ENCODE results near the gene ACBD6. TPM values are rescaled to one million over a fixed set of nuclear protein-coding genes. Genes with fewer than 3 reads are reported as not detected.

Gene ACBD6
- total RNA-seq, 1 donor from 2014 or later: 43.4 TPM

GRCh38 chr1:180258935-180259334 lies 243.4 kb downstream of the ACBD6 start:
- Mint-ChIP-seq H3K36me3 (ENCODE audit: low read depth, unreplicated experiment) (no peaks in the 10 kb centered on the region), H3K4me3 (ENCODE audit: unreplicated experiment) (no peak overlapping the region), H3K9me3 (ENCODE audit: unreplicated experiment) (no peaks in the 10 kb centered on the region), H3K27me3 (ENCODE audit: low read depth, unreplicated experiment) (peaks cover 47% of the 10 kb centered on the region), H3K27ac (ENCODE audit: unreplicated experiment) (no peak overlapping the region), H3K4me1 (ENCODE audit: low read depth, unreplicated experiment) (peaks cover 12% of the 10 kb centered on the region)
- no peaks in the 10 kb centered on the region for H3K36me3 ChIP-seq (ENCODE audit: insufficient read depth, low read length)
- no peak for DNase-seq (ENCODE audit: low read depth)
- no peaks in the 10 kb centered on the region for H3K27me3 ChIP-seq (ENCODE audit: insufficient read depth, low read length)
- no peak overlapping the region for H3K4me3 ChIP-seq (ENCODE audit: insufficient read depth, low read depth, low read length)
- H2AFZ ChIP-seq (ENCODE audit: low read depth, low read length): no peak overlapping the region
- no peak for TF ChIP-seq EZH2 (IDR thresholded peaks at IDR 0.05; ENCODE audit: insufficient read depth, low read length)
- TF ChIP-seq, protein P1, sequence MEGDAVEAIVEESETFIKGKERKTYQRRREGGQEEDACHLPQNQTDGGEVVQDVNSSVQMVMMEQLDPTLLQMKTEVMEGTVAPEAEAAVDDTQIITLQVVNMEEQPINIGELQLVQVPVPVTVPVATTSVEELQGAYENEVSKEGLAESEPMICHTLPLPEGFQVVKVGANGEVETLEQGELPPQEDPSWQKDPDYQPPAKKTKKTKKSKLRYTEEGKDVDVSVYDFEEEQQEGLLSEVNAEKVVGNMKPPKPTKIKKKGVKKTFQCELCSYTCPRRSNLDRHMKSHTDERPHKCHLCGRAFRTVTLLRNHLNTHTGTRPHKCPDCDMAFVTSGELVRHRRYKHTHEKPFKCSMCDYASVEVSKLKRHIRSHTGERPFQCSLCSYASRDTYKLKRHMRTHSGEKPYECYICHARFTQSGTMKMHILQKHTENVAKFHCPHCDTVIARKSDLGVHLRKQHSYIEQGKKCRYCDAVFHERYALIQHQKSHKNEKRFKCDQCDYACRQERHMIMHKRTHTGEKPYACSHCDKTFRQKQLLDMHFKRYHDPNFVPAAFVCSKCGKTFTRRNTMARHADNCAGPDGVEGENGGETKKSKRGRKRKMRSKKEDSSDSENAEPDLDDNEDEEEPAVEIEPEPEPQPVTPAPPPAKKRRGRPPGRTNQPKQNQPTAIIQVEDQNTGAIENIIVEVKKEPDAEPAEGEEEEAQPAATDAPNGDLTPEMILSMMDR (IDR thresholded peaks at IDR 0.05; ENCODE audit: insufficient read depth, low read depth, low read length): no peak
- no peak overlapping the region for H3K27ac ChIP-seq (ENCODE audit: low read depth, low read length)
- H3K9ac ChIP-seq (ENCODE audit: low read length): no peak overlapping the region
- H3K4me2 ChIP-seq (ENCODE audit: low read length): no peak overlapping the region
- H4K20me1 ChIP-seq (ENCODE audit: insufficient read depth, low read length): peaks cover 3% of the 10 kb centered on the region
- H3K9me3 ChIP-seq (ENCODE audit: insufficient read depth, low read depth, low read length): no peaks in the 10 kb centered on the region
- no peaks in the 10 kb centered on the region for H3K79me2 ChIP-seq (ENCODE audit: insufficient read depth, low read length)
- H3K4me1 ChIP-seq (ENCODE audit: insufficient read depth, low read length): peaks cover 2% of the 10 kb centered on the region
- FAIRE-seq: no peak

DNA sequence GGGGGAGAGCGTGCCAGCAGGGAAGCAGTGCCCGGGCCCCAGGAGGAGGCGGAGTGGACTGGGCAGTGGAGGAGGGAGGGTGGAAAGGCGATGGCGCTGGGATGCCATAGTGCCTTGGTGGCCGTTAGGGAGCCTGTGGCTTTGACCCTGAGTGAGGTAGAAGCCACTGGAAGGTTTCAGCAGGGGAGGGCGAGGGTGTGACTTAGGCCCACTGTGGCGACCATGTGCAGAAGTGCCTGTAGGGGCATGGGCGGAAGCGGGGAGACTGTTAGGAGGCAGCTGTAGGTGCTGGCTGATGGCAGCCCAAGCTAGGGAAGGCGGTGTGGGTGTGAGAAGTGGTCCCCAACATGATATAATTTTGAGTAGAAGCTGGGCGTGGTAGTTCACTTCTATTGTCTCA lies 244.1 kb downstream of the ACBD6 start:
- FAIRE-seq (no peak), DNase-seq (ENCODE audit: low read depth) (no peak)
- no peak overlapping the region for H3K4me3 ChIP-seq (ENCODE audit: insufficient read depth, low read depth, low read length)
- H2AFZ ChIP-seq (ENCODE audit: low read depth, low read length): no peak overlapping the region
- no peaks in the 10 kb centered on the region for H3K9me3 ChIP-seq (ENCODE audit: insufficient read depth, low read depth, low read length)
- H3K4me1 ChIP-seq (ENCODE audit: insufficient read depth, low read length): peaks cover 2% of the 10 kb centered on the region
- no peaks in the 10 kb centered on the region for H3K36me3 ChIP-seq (ENCODE audit: insufficient read depth, low read length)
- no peak overlapping the region for H3K4me2 ChIP-seq (ENCODE audit: low read length)
- no peak overlapping the region for H3K27ac Mint-ChIP-seq (ENCODE audit: unreplicated experiment)
- peaks cover 3% of the 10 kb centered on the region for H4K20me1 ChIP-seq (ENCODE audit: insufficient read depth, low read length)
- H3K9ac ChIP-seq (ENCODE audit: low read length): no peak overlapping the region
- no peaks in the 10 kb centered on the region for H3K36me3 Mint-ChIP-seq (ENCODE audit: low read depth, unreplicated experiment)
- no peak overlapping the region for H3K4me3 Mint-ChIP-seq (ENCODE audit: unreplicated experiment)
- H3K9me3 Mint-ChIP-seq (ENCODE audit: unreplicated experiment): no peaks in the 10 kb centered on the region
- peaks cover 12% of the 10 kb centered on the region for H3K4me1 Mint-ChIP-seq (ENCODE audit: low read depth, unreplicated experiment)
- no peaks in the 10 kb centered on the region for H3K27me3 ChIP-seq (ENCODE audit: insufficient read depth, low read length)
- H3K27ac ChIP-seq (ENCODE audit: low read depth, low read length): no peak overlapping the region
- no peaks in the 10 kb centered on the region for H3K79me2 ChIP-seq (ENCODE audit: insufficient read depth, low read length)
- TF ChIP-seq EZH2 (IDR thresholded peaks at IDR 0.05; ENCODE audit: insufficient read depth, low read length): no peak
- TF ChIP-seq, protein P1 (IDR thresholded peaks at IDR 0.05; ENCODE audit: insufficient read depth, low read depth, low read length): no peak
- H3K27me3 Mint-ChIP-seq (ENCODE audit: low read depth, unreplicated experiment): peaks cover 47% of the 10 kb centered on the region

DNA sequence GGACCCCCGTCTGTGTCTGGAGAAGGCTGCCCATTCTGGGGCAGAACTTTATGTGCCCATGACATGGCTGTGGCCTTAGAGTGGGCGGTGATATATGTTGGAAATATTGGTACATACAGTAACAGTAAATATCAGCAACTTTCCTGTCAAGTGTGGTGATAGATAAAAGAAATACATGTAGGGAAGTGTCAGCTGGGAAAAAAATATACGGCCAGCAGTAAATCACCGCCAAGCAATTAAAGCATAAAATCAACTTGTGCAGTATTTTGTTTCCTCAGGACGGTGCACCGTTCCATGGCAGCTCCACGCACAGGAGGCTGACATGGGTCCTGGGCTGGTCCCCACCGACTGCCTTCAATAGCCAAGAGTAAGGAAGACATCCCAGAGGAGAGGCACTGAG lies 244.9 kb downstream of the ACBD6 start:
- Mint-ChIP-seq H3K4me3 (ENCODE audit: unreplicated experiment) (no peak overlapping the region), H3K36me3 (ENCODE audit: low read depth, unreplicated experiment) (no peaks in the 10 kb centered on the region), H3K27me3 (ENCODE audit: low read depth, unreplicated experiment) (peaks cover 51% of the 10 kb centered on the region), H3K9me3 (ENCODE audit: unreplicated experiment) (no peaks in the 10 kb centered on the region), H3K4me1 (ENCODE audit: low read depth, unreplicated experiment) (peaks cover 14% of the 10 kb centered on the region), H3K27ac (ENCODE audit: unreplicated experiment) (no peak overlapping the region)
- no peaks in the 10 kb centered on the region for H3K27me3 ChIP-seq (ENCODE audit: insufficient read depth, low read length)
- no peaks in the 10 kb centered on the region for H3K79me2 ChIP-seq (ENCODE audit: insufficient read depth, low read length)
- H3K36me3 ChIP-seq (ENCODE audit: insufficient read depth, low read length): no peaks in the 10 kb centered on the region
- FAIRE-seq (no peak), DNase-seq (ENCODE audit: low read depth) (no peak)
- H2AFZ ChIP-seq (ENCODE audit: low read depth, low read length): no peak overlapping the region
- H3K9ac ChIP-seq (ENCODE audit: low read length): no peak overlapping the region
- H3K4me3 ChIP-seq (ENCODE audit: insufficient read depth, low read depth, low read length): no peak overlapping the region
- H3K4me2 ChIP-seq (ENCODE audit: low read length): no peak overlapping the region
- TF ChIP-seq, protein P1 (IDR thresholded peaks at IDR 0.05; ENCODE audit: insufficient read depth, low read depth, low read length): no peak
- TF ChIP-seq EZH2 (IDR thresholded peaks at IDR 0.05; ENCODE audit: insufficient read depth, low read length): no peak
- no peaks in the 10 kb centered on the region for H4K20me1 ChIP-seq (ENCODE audit: insufficient read depth, low read length)
- no peak overlapping the region for H3K27ac ChIP-seq (ENCODE audit: low read depth, low read length)
- no peaks in the 10 kb centered on the region for H3K9me3 ChIP-seq (ENCODE audit: insufficient read depth, low read depth, low read length)
- no peaks in the 10 kb centered on the region for H3K4me1 ChIP-seq (ENCODE audit: insufficient read depth, low read length)

Measured in astrocyte (in vitro differentiated cells and primary cell).